Measurements from ENCODE around the gene TTF2. TPM values are rescaled to one million over a fixed set of nuclear protein-coding genes. Genes with fewer than 3 reads are reported as not detected.
A peak's percentile ranks its signal among the peaks of the same experiment; 100 is the strongest.

Gene TTF2
- total and polyA plus RNA-seq, 9 of the 15 experiments (the other 6 are each of a cell fraction or from before 2014, with no cell fraction given) = 9.4 to 71.1 (median 42.1) TPM

DNA sequence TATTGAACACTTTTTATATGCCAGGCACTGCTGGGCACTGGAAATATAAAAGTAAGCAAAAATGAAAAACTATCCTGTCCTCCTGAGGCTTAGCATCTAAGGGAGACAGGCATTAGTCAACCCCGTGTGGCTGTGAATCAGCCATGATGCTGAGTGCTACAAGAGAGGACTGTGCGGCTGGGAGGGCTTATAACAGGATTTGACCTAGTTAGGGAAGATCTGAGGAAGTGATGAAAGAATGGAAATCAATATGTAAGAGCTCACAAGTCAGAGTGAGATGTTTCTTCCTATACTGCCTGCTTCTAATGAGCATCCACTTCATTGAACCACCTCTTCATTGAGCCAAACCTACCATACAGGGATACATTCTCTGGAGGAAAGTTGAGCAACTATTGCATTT, 46.4 kb downstream of the TTF2 start:
- POLR2A ChIA-PET = interaction anchor here (0.6 to 0.9 kb wide), 3 partner anchors 10 to 13 kb away, joined by 3 to 4 read pairs (median 3); no protein-coding TSS in a partner anchor

GRCh38 chr1:117107364-117107763, 47.2 kb downstream of the TTF2 start:
- Histone ChIP-seq H3K4me2 (ENCODE audit: insufficient read depth, low read length) (no peak overlapping the region), H3K9me3 (replicated peaks; ENCODE audit: control insufficient read depth, insufficient read depth, low read depth, low read length) (0 out of 2 replicates have a peak, but pooled peaks cover 2% of the 10 kb centered on the region), H4K20me1 (replicated peaks; ENCODE audit: control insufficient read depth, insufficient read depth, low read length) (no peaks in the 10 kb centered on the region), H3K27me3 (ENCODE audit: control insufficient read depth in 2 of 2, insufficient read depth in 2 of 2, low read length in 2 of 2) (no peaks in the 10 kb centered on the region), H3K36me3 (ENCODE audit: control insufficient read depth, insufficient read depth, low read length) (peaks cover 28% of the 10 kb centered on the region; the same call in 2 of the 3 replicates), H3K27ac (ENCODE audit: extremely low read depth, low read depth, low read length) (no peak overlapping the region), H3K4me3 (no peak overlapping the region), H3K9me1 (ENCODE audit: control insufficient read depth, insufficient read depth, low read length) (no peaks in the 10 kb centered on the region), H3K9ac (ENCODE audit: insufficient read depth in 1 of 2, low read depth in 2 of 2, low read length in 2 of 2) (no peak overlapping the region), H3K79me2 (ENCODE audit: control insufficient read depth, insufficient read depth, low read length) (no peaks in the 10 kb centered on the region), H3K4me1 (replicated peaks in 1 of 2; ENCODE audit: control insufficient read depth in 2 of 2, insufficient read depth in 2 of 2, low read length in 2 of 2) (no peaks in the 10 kb centered on the region), H2AFZ (ENCODE audit: low read depth, low read length) (no peak overlapping the region)
- DNase-seq (ENCODE audit: extremely low read depth in 1 of 4, low spot score in 3 of 4) (no peak), ATAC-seq (no peak), FAIRE-seq (no peak)
- no TSS peak for BruUV-seq (replicated peaks)
- in situ Hi-C loops (cut with MboI) = no loop called here
- ChIA-PET POLR2A (interaction anchor here (0.8 to 1.1 kb wide), 2 partner anchors 13 to 14 kb away, joined by 3 to 4 read pairs; no protein-coding TSS in a partner anchor), CTCF (ENCODE audit: low intra/inter-chr PET ratio) (no interaction called here)
- 83% methylated on average over 2 of the region's 2 CpGs for WGBS (ENCODE audit: insufficient coverage, low coverage, missing lambda C conversion rate)
- intact Hi-C loops (cut with micrococcal nuclease) = no loop called here
- TF ChIP-seq SPI1 (IDR thresholded peaks at IDR 0.05; ENCODE audit: borderline replicate concordance, low read depth, low read length) = no peak
- TF ChIP-seq POU5F1 (IDR thresholded peaks at IDR 0.05; ENCODE audit: borderline replicate concordance, low read depth, low read length, partially characterized antibody) = no peak
- TF ChIP-seq DIDO1 (tag; IDR thresholded peaks at IDR 0.05; ENCODE audit: low read depth) = no peak
- TF ChIP-seq HDAC6 (IDR thresholded peaks at IDR 0.05; ENCODE audit: low read depth, low read length) = no peak
- TF ChIP-seq, protein P1, sequence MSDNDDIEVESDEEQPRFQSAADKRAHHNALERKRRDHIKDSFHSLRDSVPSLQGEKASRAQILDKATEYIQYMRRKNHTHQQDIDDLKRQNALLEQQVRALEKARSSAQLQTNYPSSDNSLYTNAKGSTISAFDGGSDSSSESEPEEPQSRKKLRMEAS (CRISPR knock-in tag; IDR thresholded peaks at IDR 0.05) = no peak
- no peak for TF ChIP-seq NFRKB (IDR thresholded peaks at IDR 0.05; ENCODE audit: low read depth)
- no peak for TF ChIP-seq CTBP1 (IDR thresholded peaks at IDR 0.05; ENCODE audit: borderline replicate concordance)
- TF ChIP-seq CEBPB (tag; IDR thresholded peaks at IDR 0.05) = no peak
- no peak for TF ChIP-seq ETV1 (tag; conservative IDR thresholded peaks at IDR 0.05; ENCODE audit: low read depth)
- no peak for TF ChIP-seq ZNF12 (CRISPR knock-in tag; IDR thresholded peaks at IDR 0.05)
- TF ChIP-seq MECOM (CRISPR knock-in tag; IDR thresholded peaks at IDR 0.05) = no peak
- TF ChIP-seq ZBTB34 (CRISPR knock-in tag; IDR thresholded peaks at IDR 0.05) = no peak
- no peak for TF ChIP-seq HDAC3 (IDR thresholded peaks at IDR 0.05; ENCODE audit: borderline replicate concordance, partially characterized antibody)
- no peak for TF ChIP-seq SMAD3 (CRISPR knock-in tag; conservative IDR thresholded peaks at IDR 0.05)
- no peak for TF ChIP-seq ZNF57 (CRISPR knock-in tag; IDR thresholded peaks at IDR 0.05)

More for the DNA sequence above, 46.4 kb downstream of the TTF2 start:
- H3K4me3 ChIP-seq = no peak overlapping the region
- 0 out of 2 replicates have a peak, but pooled peaks cover 2% of the 10 kb centered on the region for H3K9me3 ChIP-seq (replicated peaks; ENCODE audit: control insufficient read depth, insufficient read depth, low read depth, low read length)
- CTCF ChIA-PET (ENCODE audit: low intra/inter-chr PET ratio) = no interaction called here
- H3K27ac ChIP-seq (ENCODE audit: extremely low read depth, low read depth, low read length) = no peak overlapping the region
- H3K79me2 ChIP-seq (ENCODE audit: control insufficient read depth, insufficient read depth, low read length) = no peaks in the 10 kb centered on the region
- no peaks in the 10 kb centered on the region for H3K4me1 ChIP-seq (replicated peaks in 1 of 2; ENCODE audit: control insufficient read depth in 2 of 2, insufficient read depth in 2 of 2, low read length in 2 of 2)
- no TSS peak for BruUV-seq (replicated peaks)
- intact Hi-C loops (cut with micrococcal nuclease) = no loop called here
- H3K9ac ChIP-seq (ENCODE audit: insufficient read depth in 1 of 2, low read depth in 2 of 2, low read length in 2 of 2) = no peak overlapping the region
- H2AFZ ChIP-seq (ENCODE audit: low read depth, low read length) = no peak overlapping the region
- peaks cover 36% of the 10 kb centered on the region for H3K36me3 ChIP-seq (ENCODE audit: control insufficient read depth, insufficient read depth, low read length)
- TF ChIP-seq CEBPG (CRISPR knock-in tag; IDR thresholded peaks at IDR 0.05) = no peak
- TF ChIP-seq CEBPG (tag; conservative IDR thresholded peaks at IDR 0.05 in 1 of 2, IDR thresholded peaks at IDR 0.05 in 1 of 2) = peak in 1 of 2 experiments; percentile 84; a peak in 2 of 4 replicates
- peak in 1 of 2 experiments; percentile 36; a peak in 1 of 4 replicates for TF ChIP-seq TRIM24 (IDR thresholded peaks at IDR 0.05)
- TF ChIP-seq SNIP1 (IDR thresholded peaks at IDR 0.05; ENCODE audit: low read depth) = no peak
- no peak for DNase-seq (ENCODE audit: extremely low read depth in 1 of 4, low spot score in 3 of 4)
- in situ Hi-C loops (cut with MboI) = no loop called here
- 84% methylated on average over 2 of the region's 2 CpGs for WGBS (ENCODE audit: insufficient coverage, low coverage, missing lambda C conversion rate)
- FAIRE-seq = no peak
- H3K27me3 ChIP-seq (ENCODE audit: control insufficient read depth in 2 of 2, insufficient read depth in 2 of 2, low read length in 2 of 2) = no peaks in the 10 kb centered on the region
- peak; percentile 48 for ATAC-seq
- H3K4me2 ChIP-seq (ENCODE audit: insufficient read depth, low read length) = no peak overlapping the region
- no peaks in the 10 kb centered on the region for H3K9me1 ChIP-seq (ENCODE audit: control insufficient read depth, insufficient read depth, low read length)
- no peaks in the 10 kb centered on the region for H4K20me1 ChIP-seq (replicated peaks; ENCODE audit: control insufficient read depth, insufficient read depth, low read length)

All from K562 (cell line).